Astrocyte of the spinal cord (primary cell): ENCODE measurements around the gene TBC1D22A.

Source experiments
- DNase-seq: peaks from one replicate; pipeline ENCODE4 v3.0.0; 2011; ENCODE audit warnings: low read depth, low spot score
- H3K4me3 ChIP-seq: 2 replicates; pipeline ENCODE4 v1.5.1; 2011; ENCODE audit warnings: low read depth, mild to moderate bottlenecking, low read length, moderate library complexity
- CTCF ChIP-seq: IDR thresholded peaks from 2 replicates; pipeline ENCODE4 v1.5.1; 2012; ENCODE audit warnings: low read depth, mild to moderate bottlenecking, low read length, inconsistent platforms
- in situ Hi-C: cut with HindIII; loops from 2 replicates; pipeline ENCODE4 v1.10.0; 2017; ENCODE audit warnings: low sequenced_read_pairs

TBC1D22A gene

GRCh38 chr22:47121791-47122190 lies 359.3 kb downstream of the TBC1D22A start:
- TF ChIP-seq CTCF: no peak
- in situ Hi-C loops: no loop called here
- no peak for DNase-seq

GRCh38 chr22:47122441-47123000 lies 360.1 kb downstream of the TBC1D22A start:
- TF ChIP-seq CTCF: no peak
- in situ Hi-C loops: no loop called here
- no peak overlapping the region for H3K4me3 ChIP-seq
- DNase-seq: no peak

More at GRCh38 chr22:47121791-47122190, 359.3 kb downstream of the TBC1D22A start:
- no peak overlapping the region for H3K4me3 ChIP-seq

GRCh38 chr22:47123006-47123826 lies 360.8 kb downstream of the TBC1D22A start:
- TF ChIP-seq CTCF: no peak
- in situ Hi-C loops: no loop called here
- DNase-seq: no peak
- H3K4me3 ChIP-seq: no peak overlapping the region

GRCh38 chr22:47123827-47124442 lies 361.5 kb downstream of the TBC1D22A start:
- DNase-seq: no peak
- H3K4me3 ChIP-seq: no peak overlapping the region
- in situ Hi-C loops: no loop called here
- TF ChIP-seq CTCF: no peak

GRCh38 chr22:47124451-47124881 lies 362.0 kb downstream of the TBC1D22A start:
- in situ Hi-C loops: no loop called here
- TF ChIP-seq CTCF: no peak

GRCh38 chr22:47124961-47125360 lies 362.5 kb downstream of the TBC1D22A start:
- no peak for DNase-seq
- in situ Hi-C loops: no loop called here
- no peak for TF ChIP-seq CTCF

More at GRCh38 chr22:47124451-47124881, 362.0 kb downstream of the TBC1D22A start:
- H3K4me3 ChIP-seq: no peak overlapping the region
- DNase-seq: no peak

More at GRCh38 chr22:47124961-47125360, 362.5 kb downstream of the TBC1D22A start:
- H3K4me3 ChIP-seq: no peak overlapping the region
